Measurements from ENCODE around the gene SCN8A.
A peak's percentile ranks its signal among the peaks of the same experiment; 100 is the strongest.
"Not testable (repeated sequence)": the region's sequence is repeated elsewhere in the genome, so short reads cannot be mapped to it uniquely, and the experiment has no call there.

Gene SCN8A

DNA sequence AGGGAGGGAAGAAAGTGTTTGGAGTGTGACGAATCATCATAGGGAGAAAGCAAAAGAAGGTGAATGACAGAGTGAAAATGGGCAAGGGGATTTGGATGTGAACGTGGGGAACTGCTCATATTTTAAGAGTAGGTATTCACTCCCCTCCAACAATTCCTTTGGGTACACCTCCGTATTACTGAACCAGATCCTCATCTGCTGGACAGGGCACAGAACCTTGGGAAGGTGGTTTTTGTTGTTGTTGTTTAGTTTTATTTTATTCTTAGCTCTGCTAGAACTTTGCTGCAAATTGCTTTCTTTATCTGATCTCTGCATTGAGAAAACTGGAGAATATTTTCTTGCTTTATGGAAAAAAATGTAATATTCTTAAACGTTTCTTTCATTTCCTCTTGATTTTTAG lies 7.1 kb downstream of the SCN8A start:
- no peak for DNase-seq (ENCODE audit: low read depth)
- no peak overlapping the region for H3K4me3 ChIP-seq (replicated peaks; ENCODE audit: low read depth, low read length)
- TF ChIP-seq, protein P1, sequence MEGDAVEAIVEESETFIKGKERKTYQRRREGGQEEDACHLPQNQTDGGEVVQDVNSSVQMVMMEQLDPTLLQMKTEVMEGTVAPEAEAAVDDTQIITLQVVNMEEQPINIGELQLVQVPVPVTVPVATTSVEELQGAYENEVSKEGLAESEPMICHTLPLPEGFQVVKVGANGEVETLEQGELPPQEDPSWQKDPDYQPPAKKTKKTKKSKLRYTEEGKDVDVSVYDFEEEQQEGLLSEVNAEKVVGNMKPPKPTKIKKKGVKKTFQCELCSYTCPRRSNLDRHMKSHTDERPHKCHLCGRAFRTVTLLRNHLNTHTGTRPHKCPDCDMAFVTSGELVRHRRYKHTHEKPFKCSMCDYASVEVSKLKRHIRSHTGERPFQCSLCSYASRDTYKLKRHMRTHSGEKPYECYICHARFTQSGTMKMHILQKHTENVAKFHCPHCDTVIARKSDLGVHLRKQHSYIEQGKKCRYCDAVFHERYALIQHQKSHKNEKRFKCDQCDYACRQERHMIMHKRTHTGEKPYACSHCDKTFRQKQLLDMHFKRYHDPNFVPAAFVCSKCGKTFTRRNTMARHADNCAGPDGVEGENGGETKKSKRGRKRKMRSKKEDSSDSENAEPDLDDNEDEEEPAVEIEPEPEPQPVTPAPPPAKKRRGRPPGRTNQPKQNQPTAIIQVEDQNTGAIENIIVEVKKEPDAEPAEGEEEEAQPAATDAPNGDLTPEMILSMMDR (IDR thresholded peaks at IDR 0.05; ENCODE audit: low read length, missing control alignments) = no peak

DNA sequence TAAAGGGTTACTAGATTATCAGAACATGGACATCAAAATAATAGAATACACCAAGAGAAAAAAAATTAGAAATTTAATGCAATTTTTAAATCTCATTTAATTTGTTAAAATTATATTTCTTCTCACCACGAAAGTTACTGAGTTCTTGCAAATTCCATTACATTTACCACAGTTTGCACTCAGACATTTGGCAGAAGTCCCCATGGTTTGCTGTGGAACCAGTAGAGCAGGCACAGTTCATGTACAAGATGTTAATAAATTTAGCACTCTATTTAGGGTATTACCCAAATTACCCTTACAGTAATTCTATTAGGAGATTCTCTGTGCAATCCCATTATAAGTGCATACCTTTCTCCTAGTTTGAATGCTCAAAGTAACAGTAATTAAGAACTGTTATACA lies 9.7 kb downstream of the SCN8A start:
- no peak overlapping the region for H3K4me3 ChIP-seq (replicated peaks; ENCODE audit: low read depth, low read length)
- TF ChIP-seq, protein P1 (IDR thresholded peaks at IDR 0.05; ENCODE audit: low read length, missing control alignments) = no peak
- DNase-seq (ENCODE audit: low read depth) = no peak

DNA sequence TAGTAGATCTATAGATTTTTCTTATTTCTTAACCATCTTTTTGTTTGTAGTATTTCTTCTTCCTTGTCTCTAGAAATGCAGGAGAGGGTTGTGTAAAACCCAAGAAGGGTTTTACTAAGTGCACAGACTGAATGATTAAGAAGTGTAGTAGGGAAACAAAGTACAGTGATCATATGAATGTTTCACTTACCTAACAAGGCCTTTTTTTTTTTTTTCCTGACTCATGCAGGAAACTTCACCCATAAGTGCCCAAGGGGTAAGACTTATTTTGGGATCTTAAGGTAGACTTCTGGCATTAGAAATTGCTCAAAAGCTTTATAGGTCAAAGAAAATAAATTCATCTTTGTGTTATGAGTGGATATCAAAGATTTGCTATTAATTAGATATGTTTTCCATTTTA lies 10.2 kb downstream of the SCN8A start:
- no peak for DNase-seq (ENCODE audit: low read depth)
- H3K4me3 ChIP-seq (replicated peaks; ENCODE audit: low read depth, low read length) = no peak overlapping the region
- TF ChIP-seq, protein P1 (IDR thresholded peaks at IDR 0.05; ENCODE audit: low read length, missing control alignments) = no peak

GRCh38 chr12:51605896-51606295 lies 14.9 kb downstream of the SCN8A start:
- DNase-seq (ENCODE audit: low read depth); H3K4me3 ChIP-seq (replicated peaks; ENCODE audit: low read depth, low read length): not testable (repeated sequence)

DNA sequence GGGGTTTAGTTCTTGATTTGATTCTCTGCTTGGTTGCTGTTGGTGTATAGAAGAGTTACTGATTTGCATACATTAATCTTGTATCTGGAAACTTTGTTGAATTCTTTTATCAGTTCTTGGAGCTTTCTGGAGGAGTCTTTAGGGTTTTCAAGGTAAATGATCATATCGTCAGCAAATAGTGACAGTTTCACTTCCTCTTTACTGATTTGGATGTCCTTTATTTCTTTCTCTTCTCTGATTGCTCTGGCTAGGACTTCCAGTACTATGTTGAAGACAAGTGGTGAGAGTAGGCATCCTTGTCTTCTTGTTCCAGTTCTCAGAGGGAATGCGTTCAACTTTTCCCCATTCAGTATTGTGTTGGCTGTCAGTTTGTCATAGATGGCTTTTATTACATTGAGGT lies 16.2 kb downstream of the SCN8A start:
- not testable (repeated sequence) for H3K4me3 ChIP-seq (replicated peaks; ENCODE audit: low read depth, low read length); DNase-seq (ENCODE audit: low read depth)

- no peak overlapping the region for H3K4me3 ChIP-seq (replicated peaks; ENCODE audit: low read depth, low read length)
- DNase-seq (ENCODE audit: low read depth) = peak; percentile 31
- TF ChIP-seq, protein P1 (IDR thresholded peaks at IDR 0.05; ENCODE audit: low read length, missing control alignments) = no peak
Measured at GRCh38 chr12:51620448-51620847, 29.4 kb downstream of the SCN8A start.

- TF ChIP-seq, protein P1 (IDR thresholded peaks at IDR 0.05; ENCODE audit: low read length, missing control alignments) = no peak
- DNase-seq (ENCODE audit: low read depth) = peak; percentile 65
- no peak overlapping the region for H3K4me3 ChIP-seq (replicated peaks; ENCODE audit: low read depth, low read length)
Measured at GRCh38 chr12:51621156-51621922, 30.3 kb downstream of the SCN8A start.

DNA sequence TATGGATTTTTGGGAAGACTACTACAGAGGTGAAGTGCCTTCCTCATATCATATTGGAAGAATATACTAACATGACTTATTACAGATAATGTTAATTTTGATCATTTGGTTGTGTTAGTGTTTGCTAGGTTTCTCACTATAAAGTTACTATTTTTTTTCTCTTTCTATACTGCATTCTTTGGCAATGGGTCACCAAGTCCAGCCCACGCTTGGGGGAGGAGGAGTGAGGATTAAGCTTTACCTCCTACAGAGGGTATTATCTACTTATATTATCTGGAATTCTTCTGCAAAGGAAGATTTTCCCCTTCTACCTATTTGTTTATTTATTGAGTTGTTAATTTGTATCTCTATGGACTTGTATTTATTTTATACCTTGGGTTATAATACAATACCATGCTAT lies 31.5 kb downstream of the SCN8A start:
- no peak overlapping the region for H3K4me3 ChIP-seq (replicated peaks; ENCODE audit: low read depth, low read length)
- DNase-seq (ENCODE audit: low read depth) = peak; percentile 45
- TF ChIP-seq, protein P1 (IDR thresholded peaks at IDR 0.05; ENCODE audit: low read length, missing control alignments) = no peak
